Renal cortical epithelial cell (primary cell): ENCODE data around the gene LSM5. TPM values are rescaled to one million over a fixed set of nuclear protein-coding genes. Genes with fewer than 3 reads are reported as not detected.

ENCODE experiments used
- DNase-seq: peaks from one replicate; pipeline ENCODE4 v3.0.0-alpha.2; 2011; ENCODE audit warnings: low read depth
- total RNA-seq: library from RNA; depleted of rRNA; stranded (reverse); fragments of >200 nt; gene quantifications from 2 replicates; pipeline ENCODE4 v1.2.3, GENCODE V29; 2014

Gene LSM5
- total RNA-seq, 1 donor from 2014 or later: 18.2 TPM

DNA sequence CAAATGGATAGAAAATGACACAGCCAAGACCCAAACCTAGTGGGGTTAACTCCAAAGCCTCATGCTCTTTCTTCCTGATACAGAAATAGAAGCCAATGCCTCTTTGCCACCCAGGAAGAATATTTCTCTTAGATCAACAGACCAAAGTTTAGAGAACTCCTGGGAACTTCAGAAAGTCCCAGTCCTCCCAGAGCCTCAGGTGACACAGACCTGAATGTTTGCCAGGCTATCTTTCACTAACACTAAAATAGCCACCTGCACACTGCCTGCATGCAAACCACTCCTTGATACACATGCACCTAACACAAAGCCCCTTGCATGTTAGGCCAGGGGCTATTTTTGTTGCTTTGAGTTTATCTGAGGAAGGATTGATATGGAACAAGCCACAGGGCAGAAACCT, 27.7 kb downstream of the LSM5 start:
- no peak for DNase-seq

DNA sequence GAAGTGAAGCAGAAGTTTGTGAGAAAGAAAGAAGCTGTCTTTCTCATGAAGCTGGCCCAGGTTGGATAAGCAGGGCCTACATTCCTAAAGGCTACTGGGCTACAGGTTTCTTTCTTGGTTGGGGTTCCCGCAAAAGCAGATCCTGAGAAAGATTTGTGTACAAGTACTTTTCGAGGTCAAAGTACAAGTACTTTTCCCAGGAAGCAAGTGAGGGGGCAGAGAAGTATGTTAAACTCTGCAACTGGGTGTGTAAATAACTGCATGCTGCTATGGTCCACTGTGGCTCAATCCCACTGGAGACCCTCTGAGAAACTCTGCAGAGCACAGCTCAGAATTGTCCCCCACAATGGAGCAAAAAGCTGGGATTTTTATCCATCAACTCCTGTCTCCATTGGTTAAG, 28.7 kb downstream of the LSM5 start:
- DNase-seq: no peak

DNA sequence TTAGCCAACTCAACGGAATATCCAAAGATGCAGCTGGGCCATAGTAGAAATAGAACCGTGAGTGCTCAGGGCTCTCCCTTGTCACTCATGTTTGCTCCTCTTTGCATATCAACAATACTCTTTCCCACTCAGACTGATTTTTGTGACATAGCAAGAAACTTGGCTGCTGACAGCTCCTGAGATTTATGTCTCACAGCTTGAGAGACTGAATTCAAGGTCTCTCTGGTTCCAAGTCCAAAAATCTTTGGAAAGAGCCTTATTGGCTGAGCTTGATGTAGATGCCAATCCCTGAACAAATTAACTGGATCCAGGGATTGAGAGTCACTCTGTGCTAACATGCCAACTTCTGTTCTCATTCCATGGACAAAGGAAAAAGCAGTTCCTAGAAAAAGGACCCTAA, 30.4 kb downstream of the LSM5 start:
- no peak for DNase-seq

DNA sequence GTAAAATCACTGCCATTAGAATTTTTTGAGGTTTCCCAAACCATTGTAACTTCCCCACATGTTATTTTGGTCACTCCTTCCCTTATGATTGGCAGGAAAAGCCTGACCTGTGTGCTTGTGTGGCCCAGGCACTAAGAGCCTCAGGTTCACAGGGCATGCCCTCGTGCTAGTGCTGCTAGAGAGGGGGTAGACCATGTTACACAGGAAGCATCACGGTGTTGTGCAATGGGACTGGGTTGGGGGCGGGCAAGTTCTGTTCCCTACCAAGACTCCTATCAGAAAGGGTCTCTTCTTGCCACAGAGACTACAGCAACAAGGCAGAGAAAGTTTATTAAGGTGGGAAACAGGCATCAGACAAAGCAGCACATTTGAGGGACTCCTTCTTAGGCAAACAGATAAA, 32.2 kb downstream of the LSM5 start:
- no peak for DNase-seq

DNA sequence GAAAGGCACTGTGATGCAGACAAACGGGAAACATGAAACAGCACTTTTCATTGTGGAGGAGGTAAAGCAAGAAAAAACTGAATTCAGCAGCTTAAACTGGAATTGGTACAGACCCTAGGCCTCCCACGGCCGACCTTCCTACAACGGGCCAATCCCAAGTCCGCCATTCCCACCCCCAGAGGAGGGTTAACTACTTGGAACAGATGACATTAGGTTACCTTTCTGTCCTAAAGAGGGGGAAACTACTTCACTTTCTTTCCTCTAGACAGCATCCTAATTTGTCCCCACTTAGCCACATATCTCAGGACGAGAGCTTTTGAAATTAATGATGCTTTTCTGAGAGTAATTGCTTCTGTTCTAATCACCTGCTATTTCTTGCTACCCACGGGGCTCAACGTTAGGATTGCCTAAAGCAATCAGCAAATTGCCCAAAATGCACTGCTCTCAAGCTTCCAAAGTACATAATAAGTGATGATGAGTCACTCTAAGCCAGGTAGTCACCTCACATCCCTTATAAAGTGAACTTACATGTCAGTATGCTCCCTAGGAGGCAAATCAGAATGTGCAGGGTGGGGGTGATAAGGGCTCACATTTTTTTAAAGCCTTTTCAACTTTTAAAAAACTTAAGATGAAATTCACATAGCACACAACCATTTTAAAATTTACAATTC, 36.7 kb downstream of the LSM5 start:
- peak; percentile 34 for DNase-seq

DNA sequence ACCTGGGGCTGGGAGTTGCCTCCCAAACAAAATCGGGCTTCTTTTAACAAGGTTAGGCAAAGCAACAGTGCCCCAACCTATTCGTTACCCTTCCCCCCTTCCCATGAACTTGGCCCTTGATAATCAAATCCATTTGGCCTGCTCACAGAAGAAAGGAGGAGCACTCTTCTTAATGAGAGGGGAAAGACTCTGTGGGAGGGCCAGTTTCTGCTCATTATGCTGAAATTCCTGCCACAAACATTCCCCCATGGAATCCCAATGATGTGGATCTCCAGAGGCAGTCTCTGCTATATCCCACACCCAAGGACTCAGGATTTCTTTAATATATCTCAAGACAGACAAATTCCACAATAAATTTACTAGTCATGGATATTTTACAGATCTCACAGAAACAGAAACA, 43.0 kb downstream of the LSM5 start:
- DNase-seq: no peak

DNA sequence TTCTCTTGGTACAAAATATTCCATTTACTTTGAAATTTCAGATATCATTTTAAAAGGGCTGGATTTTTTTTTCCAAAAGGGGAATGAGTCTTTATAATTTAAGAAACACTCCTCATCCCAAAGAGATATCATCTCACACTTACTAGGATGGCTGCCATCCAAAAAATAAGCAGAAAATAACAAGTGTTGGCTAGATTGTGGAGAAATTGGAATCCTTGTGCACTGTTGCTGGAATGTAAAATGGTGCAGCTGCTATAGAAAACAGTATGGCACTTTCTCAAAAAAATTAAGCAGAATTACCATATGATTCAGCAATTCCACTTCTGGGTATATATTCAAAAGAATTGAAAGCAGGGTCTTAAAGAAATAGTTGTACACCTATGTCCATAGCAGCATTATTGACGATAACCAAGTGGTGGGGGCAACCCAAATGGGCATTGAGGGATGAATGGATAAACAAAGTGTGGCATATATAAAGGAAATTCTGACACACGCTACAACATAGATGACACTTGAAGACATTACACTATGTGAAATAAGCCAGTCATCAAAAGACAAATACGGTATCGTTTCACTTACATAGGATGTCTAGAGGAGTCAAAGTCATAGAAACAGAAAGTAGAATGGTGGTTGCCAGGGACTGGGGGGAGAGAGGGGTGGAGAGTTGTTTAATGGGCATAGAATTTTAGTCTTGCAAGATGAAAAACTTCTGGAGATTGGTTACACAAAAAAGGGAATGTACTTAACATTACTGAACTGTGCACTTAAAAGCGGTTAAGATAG, 53.8 kb downstream of the LSM5 start:
- DNase-seq: no peak

Other genes starting within 250 kb of the LSM5 start
- 44.1 and 74.8 TPM in 2 replicates for gene AVL9, start 5.1 kb upstream of the LSM5 start, total RNA-seq